ENCODE results near the gene HOXC13. TPM values are rescaled to one million over a fixed set of nuclear protein-coding genes. Genes with fewer than 3 reads are reported as not detected.

HOXC13 gene
- total RNA-seq, 2 donors from 2014 or later = not detected

DNA sequence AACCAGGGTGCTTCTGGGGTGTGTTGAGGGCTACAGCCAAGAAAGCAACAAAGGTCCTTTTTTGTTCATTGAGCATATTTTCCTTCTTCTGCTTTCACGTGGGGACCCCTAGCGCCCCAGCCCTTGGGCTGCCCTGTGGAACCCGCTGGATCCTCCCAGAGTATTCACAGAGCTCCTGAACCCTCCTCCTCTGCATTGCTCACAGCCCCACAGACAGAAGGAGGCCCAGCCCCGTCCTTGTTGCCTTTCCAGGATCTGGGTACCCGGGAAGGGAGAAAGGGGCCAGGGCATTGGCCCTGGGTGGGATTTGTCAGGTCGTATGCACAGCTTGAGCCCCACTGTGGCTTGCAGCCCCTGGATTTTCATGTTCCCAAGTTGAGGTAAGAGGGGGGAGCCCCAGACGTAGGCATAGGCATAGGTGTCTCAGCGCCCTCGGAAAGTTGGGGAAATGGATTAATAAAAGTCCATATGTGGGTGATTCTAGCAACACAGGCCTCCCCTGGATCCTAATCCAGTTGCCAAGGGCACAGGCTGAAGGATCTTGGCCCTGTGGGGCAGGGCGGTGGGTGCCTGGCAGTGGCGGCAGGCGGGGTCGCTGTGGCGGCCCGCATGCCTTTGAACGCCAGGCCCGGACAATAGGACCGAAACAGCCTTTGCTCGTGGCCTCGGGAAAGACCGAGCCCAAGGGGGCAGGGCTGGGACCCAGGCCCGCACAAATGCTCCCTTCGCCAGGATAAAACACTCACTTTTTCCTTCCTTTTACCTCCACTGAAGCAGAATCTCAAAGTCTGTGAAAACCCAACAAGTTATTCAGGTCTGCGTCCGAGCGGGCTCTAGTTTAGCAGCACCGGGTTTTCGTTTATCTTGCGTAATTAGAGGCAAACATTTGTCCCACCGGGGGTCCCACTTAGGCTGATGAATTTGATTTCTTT lies 43.3 kb downstream of the HOXC13 start:
- H3K36me3 Mint-ChIP-seq = peaks cover 8 to 10% of the 10 kb centered on the region in 2 donors

DNA sequence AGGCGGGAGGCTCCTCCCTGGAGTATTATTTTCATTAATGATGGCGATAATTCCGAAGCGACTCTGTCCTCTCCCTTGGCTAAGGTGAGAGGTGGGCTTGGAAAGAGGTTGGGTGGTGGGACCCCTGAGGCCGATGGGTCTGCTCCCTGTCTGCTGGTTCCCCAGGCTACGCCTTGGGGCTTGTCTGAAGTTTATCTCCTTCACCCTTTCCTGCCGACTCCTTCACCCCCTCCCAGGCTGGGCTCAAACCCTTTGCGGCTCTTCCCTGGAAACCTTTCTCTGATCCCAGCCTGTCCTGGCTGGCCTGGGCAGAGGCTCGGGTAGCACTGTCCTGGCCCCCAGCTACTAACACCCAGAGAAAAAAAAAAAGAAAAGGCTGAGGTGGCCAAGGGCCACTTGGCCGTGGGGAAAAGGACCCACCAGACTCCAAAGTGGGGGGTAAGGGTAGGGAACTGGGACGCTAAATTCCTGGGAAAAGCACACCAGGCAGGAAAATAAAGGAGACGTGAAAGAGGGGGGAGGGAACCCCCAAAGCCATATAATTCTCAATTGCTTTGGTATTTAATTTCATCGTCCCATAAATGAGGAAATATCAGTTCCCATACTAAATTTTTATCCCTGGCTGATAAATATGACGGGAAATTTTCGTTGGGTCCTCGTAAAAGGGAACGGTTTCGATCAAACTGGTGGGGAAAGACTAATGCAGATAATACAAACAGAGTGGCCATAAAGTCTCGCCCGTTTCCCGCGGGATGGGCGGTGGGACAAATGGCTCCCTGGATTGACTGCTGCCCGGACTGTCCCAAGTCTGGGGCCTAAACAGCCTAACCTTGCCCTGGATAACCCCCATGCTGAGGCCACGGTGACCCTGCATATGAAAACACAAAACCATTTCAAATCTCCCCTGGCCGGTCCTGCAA lies 44.3 kb downstream of the HOXC13 start:
- Mint-ChIP-seq H3K36me3 (peaks cover 10% of the 10 kb centered on the region in 2 donors), H3K27ac (peak overlapping the region in 1 of 2 donors; percentile 29), H3K9me3 (no peaks in the 10 kb centered on the region)
- ATAC-seq (no peak), DNase-seq (ENCODE audit: low spot score in 2 of 2) (no peak)

More for the DNA sequence above, 43.3 kb downstream of the HOXC13 start:
- no peak for DNase-seq (ENCODE audit: low spot score in 2 of 2)
- ATAC-seq = no peak
- H3K9me3 Mint-ChIP-seq = no peaks in the 10 kb centered on the region
- H3K27ac Mint-ChIP-seq = no peak overlapping the region

DNA sequence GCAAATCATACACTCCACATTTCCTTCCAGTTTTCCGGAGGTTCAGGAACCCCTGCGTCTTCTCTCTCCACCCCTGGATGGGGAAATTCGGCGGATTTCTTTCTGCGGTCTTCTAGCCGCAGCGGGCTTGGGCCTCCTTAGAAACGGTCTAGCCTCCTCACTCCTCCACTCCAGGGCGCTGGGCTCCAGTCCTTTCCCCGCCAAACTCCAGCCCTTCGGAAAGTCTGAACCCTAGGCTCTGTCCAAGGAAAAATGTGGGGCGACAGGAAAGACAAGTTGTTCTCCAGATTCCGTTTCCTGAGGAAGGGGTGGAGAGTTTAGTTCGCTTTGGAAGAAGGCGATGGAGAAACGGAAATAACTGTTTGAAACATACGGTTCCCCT lies 44.9 kb downstream of the HOXC13 start:
- no peaks in the 10 kb centered on the region for H3K9me3 Mint-ChIP-seq
- peaks cover 10% of the 10 kb centered on the region in 2 donors for H3K36me3 Mint-ChIP-seq
- ATAC-seq = no peak
- peak overlapping the region in 1 of 2 donors; percentile 29 for H3K27ac Mint-ChIP-seq
- no peak for DNase-seq (ENCODE audit: low spot score in 2 of 2)

DNA sequence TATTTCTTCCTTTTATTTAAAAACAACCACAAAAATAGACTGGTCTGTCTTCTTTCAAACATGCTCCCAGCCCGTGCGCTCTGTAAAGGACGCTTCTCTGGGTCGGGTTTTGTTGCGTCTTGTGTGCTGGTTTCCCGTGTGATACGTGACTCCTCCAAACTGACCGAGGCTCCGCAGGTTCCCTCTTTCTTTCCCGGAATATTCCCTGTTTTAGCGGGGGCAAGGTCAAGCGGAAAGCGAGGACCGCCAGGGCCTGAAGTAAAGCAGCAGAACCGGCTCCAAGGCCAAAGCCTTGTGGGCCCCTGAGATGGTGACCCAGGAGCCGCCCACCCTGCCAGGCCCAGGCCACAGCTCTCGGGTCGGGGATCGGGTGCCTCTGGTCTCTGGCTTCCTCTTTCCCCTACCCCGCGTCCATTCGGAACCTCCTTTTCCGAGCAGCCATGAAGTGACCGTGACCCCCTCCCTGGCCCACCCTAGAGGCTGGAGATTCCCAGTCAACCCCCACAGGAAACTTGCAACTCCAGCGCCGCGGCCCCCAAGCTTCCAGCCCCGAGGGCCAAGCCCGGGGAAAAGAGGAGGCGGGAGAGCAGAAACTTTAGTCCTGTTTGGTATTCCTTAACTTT lies 45.4 kb downstream of the HOXC13 start:
- H3K9me3 Mint-ChIP-seq = no peaks in the 10 kb centered on the region
- no peak overlapping the region for H3K27ac Mint-ChIP-seq
- H3K36me3 Mint-ChIP-seq = peaks cover 10% of the 10 kb centered on the region in 2 donors

DNA sequence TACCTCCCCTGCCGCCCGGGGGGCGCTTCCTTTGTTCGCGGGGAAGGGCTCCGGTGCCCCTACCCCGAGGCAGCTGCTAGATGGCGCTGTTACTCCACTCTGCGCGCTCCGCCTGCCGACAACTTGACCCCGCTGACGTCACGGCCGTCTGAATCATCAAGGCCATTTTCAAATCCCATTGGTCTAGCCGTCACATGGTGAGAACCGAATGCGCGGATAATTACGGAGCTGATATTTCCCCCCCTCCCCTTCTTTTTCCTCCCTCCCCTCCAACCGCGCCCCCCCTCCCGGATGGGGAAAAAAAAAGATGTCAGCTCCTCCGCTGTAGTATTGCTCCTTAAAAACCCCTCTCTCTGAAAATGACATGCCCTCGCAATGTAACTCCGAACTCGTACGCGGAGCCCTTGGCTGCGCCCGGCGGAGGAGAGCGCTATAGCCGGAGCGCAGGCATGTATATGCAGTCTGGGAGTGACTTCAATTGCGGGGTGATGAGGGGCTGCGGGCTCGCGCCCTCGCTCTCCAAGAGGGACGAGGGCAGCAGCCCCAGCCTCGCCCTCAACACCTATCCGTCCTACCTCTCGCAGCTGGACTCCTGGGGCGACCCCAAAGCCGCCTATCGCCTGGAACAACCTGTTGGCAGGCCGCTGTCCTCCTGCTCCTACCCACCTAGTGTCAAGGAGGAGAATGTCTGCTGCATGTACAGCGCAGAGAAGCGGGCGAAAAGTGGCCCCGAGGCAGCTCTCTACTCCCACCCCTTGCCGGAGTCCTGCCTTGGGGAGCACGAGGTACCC lies 46.5 kb downstream of the HOXC13 start, which contains the start of gene HOXC10:
Gene HOXC10 (plus strand): TSS at position 246 of the 791 bp plus-strand sequence. CDS start 114 bp downstream, at position 360.
- DNase-seq (ENCODE audit: low spot score in 2 of 2) = peak; percentile 69 to 88
- peak within 1 kb of the TSS in 1 of 2 donors; percentile 80 for H3K27ac Mint-ChIP-seq
- peaks cover 4 to 10% of the 10 kb centered on the region in 2 donors for H3K36me3 Mint-ChIP-seq
- H3K9me3 Mint-ChIP-seq = no peaks in the 10 kb centered on the region
- ATAC-seq = peak; percentile 80 to 85

More for the DNA sequence above, 45.4 kb downstream of the HOXC13 start:
- ATAC-seq = no peak
- DNase-seq (ENCODE audit: low spot score in 2 of 2) = no peak

DNA sequence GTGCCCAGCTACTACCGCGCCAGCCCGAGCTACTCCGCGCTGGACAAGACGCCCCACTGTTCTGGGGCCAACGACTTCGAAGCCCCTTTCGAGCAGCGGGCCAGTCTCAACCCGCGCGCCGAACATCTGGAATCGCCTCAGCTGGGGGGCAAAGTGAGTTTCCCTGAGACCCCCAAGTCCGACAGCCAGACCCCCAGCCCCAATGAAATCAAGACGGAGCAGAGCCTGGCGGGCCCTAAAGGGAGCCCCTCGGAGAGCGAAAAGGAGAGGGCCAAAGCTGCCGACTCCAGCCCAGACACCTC lies 47.0 kb downstream of the HOXC13 start:
- H3K27ac Mint-ChIP-seq = no peak overlapping the region

DNA sequence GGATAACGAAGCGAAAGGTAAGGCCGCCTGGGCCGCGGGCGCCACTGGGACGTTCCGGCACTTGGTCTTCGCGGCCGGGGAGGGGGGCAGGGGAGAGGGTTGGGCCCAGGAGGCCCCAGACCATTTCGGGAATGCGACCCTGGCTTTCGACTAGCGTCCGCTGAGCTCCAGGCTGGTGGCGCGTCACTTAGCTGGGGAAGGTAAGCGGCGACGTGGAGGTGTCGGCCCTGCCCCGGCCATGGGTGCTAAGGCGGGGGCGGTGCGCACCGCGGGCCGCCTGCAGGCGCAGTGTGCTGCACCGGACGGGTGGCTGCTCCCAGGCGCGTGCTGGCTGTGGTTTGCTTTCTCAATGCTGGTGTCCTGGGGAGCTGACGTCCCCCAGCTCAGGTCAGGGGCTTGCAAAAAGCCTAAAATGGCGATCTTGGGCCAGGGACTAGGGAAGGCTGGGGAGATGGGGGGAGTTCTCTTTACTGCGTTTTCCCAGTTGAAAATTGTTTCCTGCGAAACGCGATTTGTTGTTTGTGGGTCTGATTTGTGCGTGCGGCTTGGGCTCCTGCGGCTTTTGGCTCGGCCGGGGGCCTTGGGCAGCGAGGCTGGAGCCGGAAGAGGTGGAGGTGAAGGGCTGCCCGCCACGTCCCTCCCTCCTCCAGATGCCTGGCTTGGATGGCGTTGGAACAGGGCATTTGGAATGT lies 47.5 kb downstream of the HOXC13 start:
- no peak overlapping the region for H3K27ac Mint-ChIP-seq
- peaks cover 0 to 10% of the 10 kb centered on the region in 2 donors for H3K36me3 Mint-ChIP-seq
- DNase-seq (ENCODE audit: low spot score in 2 of 2) (no peak), ATAC-seq (peak in 1 of 2 donors; percentile 41)
- H3K9me3 Mint-ChIP-seq = no peaks in the 10 kb centered on the region

More for the DNA sequence above, 47.0 kb downstream of the HOXC13 start:
- DNase-seq (ENCODE audit: low spot score in 2 of 2) = no peak
- H3K9me3 Mint-ChIP-seq = no peaks in the 10 kb centered on the region
- H3K36me3 Mint-ChIP-seq = peaks cover 0 to 10% of the 10 kb centered on the region in 2 donors
- no peak for ATAC-seq

DNA sequence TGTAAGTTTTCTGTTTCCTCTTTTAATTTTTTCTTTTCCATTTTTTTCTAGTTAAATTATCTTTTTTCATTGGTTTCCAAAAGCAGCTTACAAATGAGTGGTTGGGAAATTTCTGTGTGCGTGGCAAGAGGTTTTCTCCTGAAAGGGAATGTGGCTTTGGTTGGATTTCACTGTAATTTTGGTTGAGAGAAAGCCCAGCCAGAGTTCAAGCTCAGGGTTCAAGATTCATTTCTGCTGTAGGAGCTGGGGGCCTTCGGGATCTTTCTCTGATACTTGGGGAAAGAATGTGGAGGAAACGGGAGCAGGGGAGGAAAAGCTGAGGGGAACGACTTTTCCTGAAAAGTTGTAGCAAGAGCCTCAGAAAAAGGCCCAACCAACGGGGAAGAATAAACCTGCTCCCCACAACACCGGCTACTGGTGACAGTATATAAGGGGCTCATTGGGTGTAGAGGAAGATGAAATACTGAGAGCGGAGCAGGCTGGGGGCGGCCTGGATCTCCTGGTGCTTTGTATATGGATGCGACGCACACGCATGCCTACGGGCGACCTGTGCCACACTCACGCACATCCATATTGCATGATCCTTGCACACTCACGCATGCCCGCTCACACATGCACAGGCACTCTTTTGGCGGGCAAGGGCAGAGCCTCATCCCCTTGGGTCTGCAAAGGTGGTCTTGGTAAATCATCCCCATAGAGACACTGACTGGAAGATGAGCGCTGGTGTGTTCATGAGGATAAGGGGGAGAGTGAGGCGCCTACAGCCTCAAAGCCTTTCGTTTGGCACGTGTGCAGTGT lies 48.3 kb downstream of the HOXC13 start:
- Mint-ChIP-seq H3K9me3 (no peaks in the 10 kb centered on the region), H3K36me3 (peaks cover 0 to 10% of the 10 kb centered on the region in 2 donors), H3K27ac (no peak overlapping the region)
- ATAC-seq = no peak
- no peak for DNase-seq (ENCODE audit: low spot score in 2 of 2)

DNA sequence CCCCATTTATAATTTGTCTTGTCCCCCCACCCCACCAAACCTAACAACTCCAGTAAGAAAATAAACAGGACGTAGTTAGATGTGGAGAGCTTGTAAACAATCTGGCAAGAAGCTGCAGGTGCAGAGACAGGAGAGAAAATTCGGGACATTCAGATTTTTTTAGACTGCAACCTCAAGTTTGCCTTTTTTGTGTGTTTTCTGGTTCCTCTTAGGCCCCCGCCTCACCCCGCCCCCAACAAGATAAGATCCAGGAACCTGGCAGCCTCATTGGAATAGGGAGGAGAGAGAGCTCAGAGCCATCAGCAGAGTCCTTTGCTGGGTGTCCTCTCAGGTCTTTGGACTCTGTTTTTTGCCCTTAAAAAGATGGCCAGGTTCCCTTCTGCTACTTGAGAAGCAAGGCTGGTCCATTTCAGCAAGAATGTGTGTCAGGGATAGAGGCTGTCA lies 49.2 kb downstream of the HOXC13 start:
- Mint-ChIP-seq H3K9me3 (no peaks in the 10 kb centered on the region), H3K27ac (no peak overlapping the region), H3K36me3 (peaks cover 0 to 10% of the 10 kb centered on the region in 2 donors)
- no peak for ATAC-seq
- no peak for DNase-seq (ENCODE audit: low spot score in 2 of 2)

DNA sequence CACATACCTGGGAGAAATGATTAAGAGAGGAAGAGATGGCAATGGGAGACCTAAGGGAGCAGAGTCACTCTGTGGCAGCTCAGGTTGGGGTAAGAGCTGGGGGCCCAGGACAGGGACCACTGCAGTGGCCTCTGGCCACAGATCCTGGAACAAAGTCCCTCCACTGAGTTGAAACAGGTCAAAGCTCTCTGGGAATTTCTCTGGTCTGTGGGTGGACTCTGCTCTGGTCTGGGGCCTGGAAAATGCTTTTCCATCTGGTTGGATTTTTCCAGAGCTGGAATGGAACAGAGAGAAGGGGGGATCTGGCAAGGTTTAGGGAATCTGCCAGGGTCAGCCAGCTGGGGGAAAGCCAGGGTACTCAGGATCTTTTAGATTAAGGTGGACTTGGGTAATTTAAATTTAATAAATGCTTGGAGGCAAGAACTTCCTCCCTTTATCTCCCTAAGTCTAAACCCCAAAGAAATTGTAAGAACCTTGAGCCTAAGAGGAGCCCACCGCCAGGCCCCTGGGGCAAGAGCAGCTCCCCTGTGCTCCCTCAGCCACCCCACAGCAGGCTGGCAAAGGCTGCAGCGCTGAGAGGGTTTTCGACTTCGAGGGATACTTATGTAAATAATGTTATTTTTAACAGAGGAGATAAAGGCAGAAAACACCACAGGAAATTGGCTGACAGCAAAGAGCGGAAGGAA lies 50.1 kb downstream of the HOXC13 start:
- Mint-ChIP-seq H3K36me3 (peaks cover 6 to 10% of the 10 kb centered on the region in 2 donors), H3K27ac (no peak overlapping the region), H3K9me3 (no peaks in the 10 kb centered on the region)
- ATAC-seq (no peak), DNase-seq (ENCODE audit: low spot score in 2 of 2) (no peak)

DNA sequence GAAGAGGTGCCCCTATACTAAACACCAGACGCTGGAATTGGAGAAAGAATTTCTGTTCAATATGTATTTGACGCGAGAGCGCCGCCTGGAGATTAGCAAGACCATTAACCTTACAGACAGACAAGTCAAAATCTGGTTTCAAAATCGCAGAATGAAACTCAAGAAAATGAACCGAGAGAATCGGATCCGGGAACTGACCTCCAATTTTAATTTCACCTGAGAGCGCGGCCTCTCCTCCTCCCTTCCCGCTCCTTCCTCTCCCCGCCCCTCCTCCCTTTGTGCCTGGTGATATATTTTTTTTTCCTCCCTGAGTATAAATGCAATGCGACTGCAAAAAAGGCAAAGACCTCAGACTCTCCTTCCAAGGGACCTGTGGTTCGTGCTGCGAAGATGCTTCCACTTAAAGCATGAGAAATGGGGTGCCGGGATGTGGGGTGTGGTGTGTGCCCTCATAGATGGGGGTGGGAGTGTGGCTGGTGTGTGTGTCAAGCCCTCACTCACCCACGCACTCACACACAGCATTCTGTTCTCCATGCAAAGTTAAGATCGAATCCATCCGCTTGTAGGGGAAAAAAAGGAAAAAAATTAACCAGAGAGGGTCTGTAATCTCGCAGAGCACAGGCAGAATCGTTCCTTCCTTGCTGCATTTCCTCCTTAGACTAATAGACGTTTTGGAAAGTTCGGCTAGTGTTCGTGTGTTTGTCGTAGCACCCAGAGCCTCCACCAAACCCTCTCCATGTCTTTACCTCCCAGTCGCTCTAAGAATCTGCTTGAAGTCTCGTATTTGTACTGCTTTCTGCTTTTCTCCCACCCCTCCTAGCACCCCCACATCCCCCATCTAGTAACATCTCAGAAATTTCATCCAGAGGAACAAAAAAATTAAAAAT lies 50.8 kb downstream of the HOXC13 start:
- peak in 1 of 2 donors; percentile 39 for ATAC-seq

DNA sequence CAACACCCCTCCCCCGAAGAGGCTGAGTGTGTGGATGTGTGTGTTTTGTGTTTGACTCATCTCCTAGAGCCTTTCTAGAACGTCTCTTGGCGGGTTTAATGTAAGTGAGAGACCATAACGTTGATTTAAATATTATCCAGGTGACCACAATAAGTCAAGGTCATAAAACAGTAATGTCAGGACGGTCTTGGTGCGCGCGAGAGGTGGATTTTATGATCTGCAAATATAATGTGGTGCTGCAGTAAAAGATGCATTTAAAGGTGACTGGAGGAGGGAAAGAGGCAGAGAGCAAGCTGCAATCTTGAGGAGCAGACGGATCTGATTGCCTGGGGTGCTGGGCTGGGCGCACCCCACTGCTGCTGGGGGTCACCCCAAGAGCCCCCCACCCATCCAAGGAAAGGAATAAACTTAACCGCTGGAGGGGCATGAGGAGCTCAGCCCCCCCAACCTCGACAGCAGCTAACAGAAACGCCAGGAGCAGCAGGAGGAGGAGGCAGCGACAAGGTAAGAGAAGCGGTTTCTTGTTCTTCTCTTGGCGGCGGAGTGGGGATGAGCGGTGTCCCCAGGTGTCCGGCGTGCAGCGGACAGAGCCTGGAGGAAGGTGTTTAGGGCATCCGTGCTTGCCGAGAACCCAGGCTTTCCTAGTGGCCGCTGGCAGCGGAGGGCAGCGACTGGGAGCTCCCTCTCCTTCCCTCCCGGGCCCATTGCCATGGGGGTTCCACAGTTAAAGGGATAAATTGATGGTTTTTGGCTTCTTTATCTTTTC lies 51.9 kb downstream of the HOXC13 start:
- Mint-ChIP-seq H3K36me3 (peaks cover 10 to 18% of the 10 kb centered on the region in 2 donors), H3K9me3 (no peaks in the 10 kb centered on the region), H3K27ac (no peak overlapping the region)
- ATAC-seq = no peak
- no peak for DNase-seq (ENCODE audit: low spot score in 2 of 2)

More for the DNA sequence above, 50.8 kb downstream of the HOXC13 start:
- DNase-seq (ENCODE audit: low spot score in 2 of 2) = no peak
- Mint-ChIP-seq H3K36me3 (peaks cover 10 to 12% of the 10 kb centered on the region in 2 donors), H3K27ac (no peak overlapping the region), H3K9me3 (no peaks in the 10 kb centered on the region)

DNA sequence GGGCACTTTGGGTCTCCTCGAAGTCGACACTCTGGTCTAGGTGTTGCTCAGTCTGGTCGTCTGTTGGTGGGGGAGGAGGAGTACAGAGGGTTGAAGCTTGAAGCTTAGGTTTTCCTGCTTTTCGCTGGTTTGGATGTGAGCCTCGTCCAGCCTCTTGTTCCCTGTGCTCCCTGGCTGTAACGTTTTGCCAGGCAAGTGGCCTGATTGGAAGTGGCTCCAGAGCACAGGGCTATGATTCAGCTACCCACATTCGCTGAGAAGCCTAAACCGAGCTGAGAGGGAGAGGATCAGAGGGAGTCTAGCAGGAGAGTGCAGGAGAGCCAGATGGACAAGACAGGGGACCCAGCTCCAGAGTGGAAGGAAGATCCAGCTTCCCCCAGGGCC lies 52.4 kb downstream of the HOXC13 start:
- peaks cover 10 to 18% of the 10 kb centered on the region in 2 donors for H3K36me3 Mint-ChIP-seq
- DNase-seq (ENCODE audit: low spot score in 2 of 2) = no peak
- no peaks in the 10 kb centered on the region for H3K9me3 Mint-ChIP-seq
- no peak overlapping the region for H3K27ac Mint-ChIP-seq
- ATAC-seq = no peak
